ENCODE results near the gene TBC1D3B. TPM values are rescaled to one million over a fixed set of nuclear protein-coding genes. Genes with fewer than 3 reads are reported as not detected.

The TBC1D3B gene
- total RNA-seq, 1 donor from 2014 or later = 8.2 TPM

DNA sequence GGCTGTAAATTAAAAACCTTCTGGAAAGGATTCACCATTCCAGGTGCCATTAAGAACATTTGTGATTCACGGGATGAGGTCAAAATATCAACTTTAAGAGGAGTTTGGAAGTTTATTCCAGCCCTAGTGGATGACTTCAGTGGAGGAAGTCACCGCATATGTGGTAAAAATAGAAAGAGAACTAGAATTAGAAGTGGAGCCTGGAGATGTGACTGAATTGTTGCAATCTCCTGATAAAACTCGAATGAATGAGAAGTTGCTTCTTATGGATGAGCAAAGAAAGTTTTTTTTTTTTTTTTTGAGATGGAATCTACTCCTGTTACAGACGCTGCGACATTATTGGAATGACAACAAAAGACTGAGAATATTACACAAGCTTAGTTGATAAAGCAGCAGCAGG, 46.1 kb downstream of the TBC1D3B start:
- no peak for TF ChIP-seq CTCF (IDR thresholded peaks at IDR 0.05)
- H3K27ac ChIP-seq = no peak overlapping the region
- intact Hi-C loops (cut with DNase I) = no loop called here
- peaks cover 5% of the 10 kb centered on the region for H3K9me3 ChIP-seq
- H3K4me1 ChIP-seq = no peaks in the 10 kb centered on the region
- H3K36me3 ChIP-seq = no peaks in the 10 kb centered on the region
- ATAC-seq (no peak), DNase-seq (no peak)
- no peak overlapping the region for H3K4me3 ChIP-seq
- H3K27me3 ChIP-seq = no peaks in the 10 kb centered on the region

- intact Hi-C loops (cut with DNase I) = no loop called here
- Histone ChIP-seq H3K4me3 (no peak overlapping the region), H3K27ac (no peak overlapping the region), H3K9me3 (peaks cover 9% of the 10 kb centered on the region), H3K4me1 (no peaks in the 10 kb centered on the region), H3K36me3 (no peaks in the 10 kb centered on the region), H3K27me3 (no peaks in the 10 kb centered on the region)
- ATAC-seq (no peak), DNase-seq (no peak)
- TF ChIP-seq CTCF (IDR thresholded peaks at IDR 0.05) = no peak
Observed at GRCh38 chr17:36129616-36130015, 46.8 kb downstream of the TBC1D3B start.

GRCh38 chr17:36128411-36128978, 47.9 kb downstream of the TBC1D3B start:
- no peak for TF ChIP-seq CTCF (IDR thresholded peaks at IDR 0.05)
- Histone ChIP-seq H3K36me3 (no peaks in the 10 kb centered on the region), H3K27me3 (no peaks in the 10 kb centered on the region), H3K27ac (no peak overlapping the region), H3K4me3 (no peak overlapping the region), H3K4me1 (no peaks in the 10 kb centered on the region), H3K9me3 (peaks cover 9% of the 10 kb centered on the region)
- intact Hi-C loops (cut with DNase I) = no loop called here
- DNase-seq = no peak
- ATAC-seq = no peak

DNA sequence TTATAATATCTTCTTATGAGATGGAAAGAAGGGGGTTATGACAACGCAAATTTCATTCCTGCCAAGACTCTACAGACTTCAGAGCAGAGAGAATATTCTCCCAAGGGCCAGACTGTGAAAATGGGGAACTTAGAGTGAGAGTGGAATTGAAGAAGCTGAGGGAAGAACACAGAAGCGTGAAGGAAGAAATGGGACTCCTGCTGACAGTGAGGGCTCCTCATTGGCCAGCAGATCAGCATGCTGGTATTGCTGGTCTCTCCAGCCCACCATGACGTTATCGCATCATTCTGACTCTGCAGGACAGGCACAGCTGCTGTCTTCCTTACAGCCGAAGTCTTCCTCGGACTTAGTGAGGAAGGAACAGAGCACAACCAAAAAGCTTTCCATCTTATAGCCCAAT, 48.5 kb downstream of the TBC1D3B start:
- Histone ChIP-seq H3K9me3 (peaks cover 9% of the 10 kb centered on the region), H3K27me3 (no peaks in the 10 kb centered on the region), H3K36me3 (no peaks in the 10 kb centered on the region), H3K4me3 (no peak overlapping the region), H3K4me1 (no peaks in the 10 kb centered on the region), H3K27ac (no peak overlapping the region)
- peak; percentile 42 for ATAC-seq
- intact Hi-C loops (cut with DNase I) = no loop called here
- DNase-seq = no peak
- TF ChIP-seq CTCF (IDR thresholded peaks at IDR 0.05) = no peak

DNA sequence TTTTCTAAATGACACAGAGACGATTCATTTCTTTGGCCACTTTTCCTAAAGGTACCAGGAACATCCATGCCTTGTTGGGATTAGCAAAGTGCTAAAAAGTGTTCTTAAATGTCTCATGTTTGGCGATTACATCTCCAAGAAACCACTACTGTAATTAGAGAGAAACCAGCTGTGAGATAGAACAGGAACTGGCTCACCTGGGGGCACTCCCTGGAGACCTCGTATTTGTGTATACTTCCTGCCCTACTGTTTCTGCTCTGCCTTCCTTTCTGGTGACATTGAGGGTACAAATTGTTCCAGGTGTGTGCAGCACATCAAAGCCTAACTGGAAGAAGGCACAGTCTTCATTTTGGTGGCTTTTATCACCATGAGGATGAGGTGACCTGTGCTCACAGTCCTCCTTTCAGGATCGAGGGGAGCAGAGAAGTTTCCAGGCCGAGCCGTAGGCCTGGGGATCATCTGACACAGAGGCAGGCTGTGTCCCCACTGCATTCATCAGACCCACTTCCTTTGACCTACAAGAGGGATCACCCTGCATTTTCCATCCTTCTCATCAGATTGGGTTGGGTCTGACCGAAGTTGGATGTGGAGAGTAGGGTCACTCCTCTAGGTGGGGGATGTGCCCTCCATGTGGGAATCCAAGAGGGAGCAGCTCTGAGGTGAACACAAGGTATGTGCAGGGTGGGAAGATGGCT, 49.1 kb downstream of the TBC1D3B start:
- H3K27me3 ChIP-seq = no peaks in the 10 kb centered on the region
- no peak overlapping the region for H3K4me3 ChIP-seq
- DNase-seq (no peak), ATAC-seq (no peak)
- no peaks in the 10 kb centered on the region for H3K36me3 ChIP-seq
- H3K4me1 ChIP-seq = no peaks in the 10 kb centered on the region
- intact Hi-C loops (cut with DNase I) = no loop called here
- no peak for TF ChIP-seq CTCF (IDR thresholded peaks at IDR 0.05)
- peaks cover 9% of the 10 kb centered on the region for H3K9me3 ChIP-seq
- no peak overlapping the region for H3K27ac ChIP-seq
